NB4 (cell line): ENCODE results near the gene SPAG9.

ENCODE experiments used
- DNase-seq: peaks from one replicate; pipeline ENCODE4 v3.0.0; 2010; ENCODE audit warnings: low read depth
- H3K4me3 ChIP-seq: one replicate; pipeline ENCODE4 v1.5.1; 2011; ENCODE audit warnings: mild to moderate bottlenecking, low read depth, low read length, moderate library complexity
- MYC ChIP-seq: IDR thresholded peaks from 2 replicates; pipeline ENCODE4 v1.6.1; 2011; ENCODE audit warnings: low read depth, low read length
- POLR2A ChIP-seq: IDR thresholded peaks from 2 replicates; pipeline ENCODE4 v1.6.1; 2011; ENCODE audit warnings: mild to moderate bottlenecking; ENCODE audit not compliant: insufficient read length; ENCODE audit errors: extremely low read depth
- TF ChIP-seq, protein P1 (sequence below): IDR thresholded peaks from one replicate; pipeline ENCODE4 v1.5.1; 2012; ENCODE audit warnings: low read depth, low read length
- TF ChIP-seq, protein P2 (sequence below): IDR thresholded peaks from 2 replicates; pipeline ENCODE4 v1.6.1; 2011; ENCODE audit warnings: low read depth, low read length

The SPAG9 gene

DNA sequence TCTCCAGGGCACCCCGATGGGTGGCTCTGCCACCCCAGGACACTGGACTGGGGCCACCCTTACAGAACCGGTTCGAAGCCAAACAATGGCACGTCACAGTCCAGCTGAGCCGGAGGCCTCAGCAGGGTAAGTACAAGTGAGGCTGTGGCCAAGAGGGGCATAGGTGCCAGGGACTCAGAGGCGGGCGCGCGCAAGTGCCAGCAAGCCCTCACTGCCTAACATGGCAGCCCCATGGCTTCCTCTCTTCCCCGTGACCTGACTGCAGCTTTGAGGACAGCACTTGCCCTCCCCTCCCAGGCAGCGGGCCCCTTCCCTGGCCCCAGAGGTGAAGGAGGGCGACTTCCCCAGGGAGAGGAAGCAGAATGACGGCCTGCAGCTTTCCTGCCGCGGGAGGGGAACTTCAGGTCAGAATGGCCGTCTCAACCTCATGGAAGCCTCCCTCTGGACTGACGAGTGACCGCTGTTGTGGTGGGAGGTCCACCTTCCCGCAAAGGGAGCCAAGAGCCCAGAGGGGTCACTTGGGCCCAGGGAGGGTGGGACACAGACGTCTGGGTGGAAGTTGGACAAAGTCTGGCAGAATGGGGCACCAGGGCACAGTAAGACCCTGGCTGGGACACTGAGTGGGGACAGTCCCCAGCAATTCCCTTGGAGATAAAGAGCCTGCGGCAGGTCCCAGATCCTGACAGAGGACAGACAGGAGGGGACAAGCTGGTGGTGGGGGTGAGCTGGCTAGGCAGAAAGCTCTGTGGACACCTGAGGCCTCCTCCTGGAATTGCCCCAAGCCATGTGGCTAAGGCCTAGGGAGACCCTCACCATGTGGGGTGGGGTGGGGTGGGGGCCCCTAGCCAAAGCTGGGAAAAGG is 202.4 kb downstream of the SPAG9 start:
- no peak overlapping the region for H3K4me3 ChIP-seq

DNA sequence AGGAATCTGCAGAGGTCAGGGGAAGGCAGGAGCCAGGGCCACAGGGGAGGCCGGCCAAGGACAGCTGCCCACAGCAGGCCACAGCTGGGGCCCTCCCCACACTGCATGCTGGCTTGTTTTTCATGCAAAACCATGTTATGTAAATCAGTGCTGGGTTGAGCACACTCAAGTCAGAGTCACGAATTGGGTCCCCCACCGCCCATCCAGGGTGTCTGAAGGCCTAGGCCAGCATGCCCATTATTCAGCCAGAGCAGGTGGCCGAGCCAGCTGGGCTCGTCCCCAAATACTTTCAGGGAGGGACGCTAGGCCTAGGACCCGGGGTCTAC is 203.3 kb downstream of the SPAG9 start:
- no peak for DNase-seq
- TF ChIP-seq, protein P1, sequence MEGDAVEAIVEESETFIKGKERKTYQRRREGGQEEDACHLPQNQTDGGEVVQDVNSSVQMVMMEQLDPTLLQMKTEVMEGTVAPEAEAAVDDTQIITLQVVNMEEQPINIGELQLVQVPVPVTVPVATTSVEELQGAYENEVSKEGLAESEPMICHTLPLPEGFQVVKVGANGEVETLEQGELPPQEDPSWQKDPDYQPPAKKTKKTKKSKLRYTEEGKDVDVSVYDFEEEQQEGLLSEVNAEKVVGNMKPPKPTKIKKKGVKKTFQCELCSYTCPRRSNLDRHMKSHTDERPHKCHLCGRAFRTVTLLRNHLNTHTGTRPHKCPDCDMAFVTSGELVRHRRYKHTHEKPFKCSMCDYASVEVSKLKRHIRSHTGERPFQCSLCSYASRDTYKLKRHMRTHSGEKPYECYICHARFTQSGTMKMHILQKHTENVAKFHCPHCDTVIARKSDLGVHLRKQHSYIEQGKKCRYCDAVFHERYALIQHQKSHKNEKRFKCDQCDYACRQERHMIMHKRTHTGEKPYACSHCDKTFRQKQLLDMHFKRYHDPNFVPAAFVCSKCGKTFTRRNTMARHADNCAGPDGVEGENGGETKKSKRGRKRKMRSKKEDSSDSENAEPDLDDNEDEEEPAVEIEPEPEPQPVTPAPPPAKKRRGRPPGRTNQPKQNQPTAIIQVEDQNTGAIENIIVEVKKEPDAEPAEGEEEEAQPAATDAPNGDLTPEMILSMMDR, result no peak
- TF ChIP-seq MYC (no peak), POLR2A (no peak)
- TF ChIP-seq, protein P2, sequence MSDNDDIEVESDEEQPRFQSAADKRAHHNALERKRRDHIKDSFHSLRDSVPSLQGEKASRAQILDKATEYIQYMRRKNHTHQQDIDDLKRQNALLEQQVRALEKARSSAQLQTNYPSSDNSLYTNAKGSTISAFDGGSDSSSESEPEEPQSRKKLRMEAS, result no peak
- H3K4me3 ChIP-seq, result no peak overlapping the region

More for the DNA sequence above, 202.4 kb downstream of the SPAG9 start:
- 0 out of 2 replicates have a peak, but pooled peaks have one; percentile 25 for TF ChIP-seq MYC
- TF ChIP-seq, protein P2, result no peak
- peak; percentile 54 for DNase-seq

DNA sequence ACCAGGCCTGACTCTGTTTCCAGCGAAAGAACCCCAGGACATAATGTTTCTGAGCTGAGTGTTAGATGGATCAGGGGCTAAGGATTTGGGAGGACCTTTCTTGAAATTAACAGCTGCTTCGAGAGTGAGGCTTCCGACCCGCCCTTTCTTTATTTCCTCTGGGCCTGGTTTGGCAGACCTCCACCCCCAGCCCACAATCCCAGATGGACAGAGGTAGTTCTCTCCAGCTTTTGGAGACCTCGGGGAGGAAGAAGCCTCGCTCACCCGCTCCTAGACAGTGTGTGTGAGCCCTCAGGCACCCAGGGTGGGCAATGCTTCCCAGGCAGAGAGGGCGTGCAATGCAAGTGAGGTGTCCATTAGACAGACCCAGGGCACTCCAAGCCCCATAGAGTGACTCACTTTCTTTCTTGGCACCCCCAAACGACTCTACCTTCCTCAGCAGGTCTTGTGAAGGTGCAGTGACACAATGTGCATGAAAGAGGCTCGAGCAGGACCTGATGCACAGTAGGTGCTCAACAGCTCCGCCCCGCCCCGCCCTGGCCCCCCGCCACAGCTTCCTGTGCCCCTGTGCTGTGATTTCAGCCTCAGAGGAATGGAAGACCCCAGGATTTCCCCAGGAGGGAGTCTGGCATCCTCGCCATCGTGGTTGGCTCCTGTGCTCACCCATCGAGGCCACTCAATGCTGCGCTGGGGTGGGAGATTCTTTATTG is 203.8 kb downstream of the SPAG9 start:
- no peak for DNase-seq
- TF ChIP-seq MYC (no peak), POLR2A (no peak)
- TF ChIP-seq, protein P2, result no peak
- TF ChIP-seq, protein P1, result no peak
- no peak overlapping the region for H3K4me3 ChIP-seq

DNA sequence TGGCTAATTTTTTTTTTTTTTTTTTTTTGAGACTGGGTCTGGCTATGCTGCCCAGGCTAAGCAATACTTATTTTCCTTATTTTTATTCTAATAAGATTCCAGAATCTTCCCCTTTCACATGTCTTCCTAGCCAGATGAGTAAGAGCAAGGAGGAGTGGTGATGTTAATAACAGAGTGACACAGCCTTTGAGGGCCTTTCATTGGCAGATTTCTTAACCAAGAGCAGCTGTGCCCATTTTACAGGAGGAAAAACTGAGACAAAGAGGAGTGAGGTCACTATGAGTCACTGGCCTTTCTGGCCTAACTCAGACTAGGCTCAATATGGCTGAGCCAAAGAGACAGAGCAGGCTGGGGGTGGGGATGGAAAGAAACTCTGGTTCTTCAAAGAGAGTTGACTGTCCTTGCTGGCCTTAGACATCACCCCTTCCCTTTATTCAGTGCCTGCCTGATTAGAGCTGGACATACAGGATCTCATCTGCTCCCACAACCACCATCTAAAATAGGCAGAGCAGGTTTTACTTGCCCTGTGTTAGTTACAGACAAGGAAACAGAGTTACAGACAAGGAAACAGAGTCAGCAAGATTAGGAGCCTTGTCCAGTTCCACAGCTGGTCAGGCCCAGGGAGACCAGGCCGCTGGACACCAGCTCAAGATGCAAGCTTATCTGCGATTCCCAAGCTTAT is 204.5 kb downstream of the SPAG9 start:
- H3K4me3 ChIP-seq, result no peak overlapping the region
- TF ChIP-seq POLR2A (no peak), MYC (no peak)
- TF ChIP-seq, protein P2, result no peak
- TF ChIP-seq, protein P1, result no peak
- no peak for DNase-seq

DNA sequence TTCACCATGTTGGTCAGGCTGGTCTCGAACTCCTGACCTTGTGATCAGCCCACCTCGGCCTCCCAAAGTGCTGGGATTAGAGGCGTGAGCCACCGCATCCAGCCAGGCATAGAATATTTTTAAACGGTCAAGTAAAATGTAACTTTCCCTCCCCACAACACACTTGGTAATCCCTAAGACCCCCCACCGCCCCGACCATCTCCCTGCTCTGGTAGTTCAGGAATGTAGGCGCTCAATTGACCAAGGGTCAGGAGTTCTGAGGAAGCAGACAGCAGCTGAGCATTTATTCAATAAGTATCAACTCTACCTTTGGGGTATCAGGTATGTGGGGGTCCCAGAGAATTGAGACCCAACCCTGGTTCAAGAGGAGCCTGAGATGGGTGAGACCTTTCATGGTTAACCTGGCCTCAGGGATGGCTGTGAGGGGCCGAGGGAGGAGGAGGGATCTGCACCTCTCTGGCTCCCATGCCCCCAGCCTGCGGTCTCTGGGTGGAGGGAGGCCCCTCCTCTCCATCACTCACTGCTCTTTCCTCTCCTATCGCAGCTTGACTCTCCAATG is 206.1 kb downstream of the SPAG9 start:
- TF ChIP-seq, protein P1, result no peak
- TF ChIP-seq POLR2A, result no peak
- TF ChIP-seq, protein P2, result no peak
- no peak for TF ChIP-seq MYC
- no peak overlapping the region for H3K4me3 ChIP-seq
- no peak for DNase-seq

DNA sequence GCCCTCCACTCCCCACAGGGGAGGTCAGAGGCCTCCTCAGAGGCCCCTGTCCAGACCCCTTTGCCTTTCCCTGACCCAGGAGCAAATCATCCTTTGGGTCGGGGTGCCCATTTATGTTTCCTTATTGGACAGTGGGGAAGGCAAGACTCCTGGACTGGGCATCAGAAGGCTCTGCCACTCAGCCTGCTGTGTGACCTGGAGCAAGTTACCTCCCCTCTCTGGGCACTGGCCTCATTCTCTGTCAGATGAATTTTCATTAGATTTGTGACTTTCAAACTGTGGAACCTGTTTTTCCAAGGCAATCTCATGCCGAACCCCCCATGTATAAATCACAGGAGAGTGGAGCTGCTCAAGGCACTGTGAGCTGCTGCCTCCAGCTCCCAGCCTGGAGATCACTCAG is 207.5 kb downstream of the SPAG9 start:
- TF ChIP-seq POLR2A (no peak), MYC (no peak)
- TF ChIP-seq, protein P2, result no peak
- TF ChIP-seq, protein P1, result no peak
- no peak for DNase-seq
- H3K4me3 ChIP-seq, result no peak overlapping the region
